HepG2 (cell line): Measurements from ENCODE around the gene ZFYVE27. TPM values are rescaled to one million over a fixed set of nuclear protein-coding genes. Genes with fewer than 3 reads are reported as not detected.

Experiments used
- ATAC-seq: fragments of 200-7000 bp; cut with Tn5 transposase; 3 replicates; pipeline ENCODE4 v1.9.1; 2020; ENCODE audit warnings: mild to moderate bottlenecking, moderate library complexity
- BruUV-seq: library from RNA; stranded (reverse); fragments of 400-500 nt; replicated peaks from 2 replicates; lab custom pipeline; 2021; lab: Mats Ljungman, UMichigan
- CTCF ChIA-PET: fragments of 300-600 bp; formaldehyde crosslinking; extraction: SDS; loops from one replicate; lab custom pipeline; 2021; ENCODE audit warnings: low total read pairs, inconsistent platforms, low intra/inter-chr PET ratio; lab: Yijun Ruan, JAX
- POLR2A ChIA-PET: fragments of 350-600 bp; sonication (Branson Sonifier 250); formaldehyde crosslinking; loops from one replicate; lab custom pipeline; 2020; ENCODE audit warnings: antibody characterized with exemption, inconsistent platforms; lab: Yijun Ruan, JAX
- DNase-seq: peaks from one replicate; pipeline ENCODE4 v3.0.0-alpha.2; 2015; ENCODE audit warnings: low spot score
- FAIRE-seq: peaks from 3 replicates; lab custom pipeline; 2011; peaks lifted over from hg19 to GRCh38; lab: Jason Lieb, UNC
- H2AFZ ChIP-seq: one replicate; pipeline ENCODE4 v1.6.1; 2011; ENCODE audit warnings: low read length, inconsistent platforms
- H3K27ac ChIP-seq: fragments of 300-600 bp; 3 replicates; pipeline ENCODE4 v1.8.0; 2011; ENCODE audit warnings: mixed run types, mild to moderate bottlenecking, mixed read lengths, low read length, inconsistent platforms; ENCODE audit not compliant: insufficient read depth; ENCODE audit errors: extremely low read length
- H3K27me3 ChIP-seq, 2 experiments: fragments of 200-600 bp in 1 of 2; 2 replicates in 1 of 2; 3 replicates in 1 of 2; pipeline versions ENCODE4 v1.6.0 to v1.8.0; 2011; ENCODE audit warnings: low read length in 2 of 2, mild to moderate bottlenecking in 2 of 2, moderate library complexity in 2 of 2, inconsistent platforms in 1 of 2; ENCODE audit not compliant: insufficient read depth in 2 of 2, control insufficient read depth in 1 of 2
- H3K36me3 ChIP-seq, 2 experiments: fragments of 200-600 bp in 1 of 2; replicated peaks in 1 of 2; 2 replicates in 1 of 2; 3 replicates in 1 of 2; pipeline versions ENCODE4 v1.5.1 to v1.8.0; 2011; ENCODE audit warnings: low read length in 2 of 2, inconsistent platforms in 1 of 2; ENCODE audit not compliant: insufficient read depth in 2 of 2, control insufficient read depth in 1 of 2
- H3K4me1 ChIP-seq: 2 replicates; pipeline ENCODE4 v1.5.1; 2012; ENCODE audit warnings: low read length, inconsistent platforms; ENCODE audit not compliant: insufficient read depth
- H3K4me2 ChIP-seq: 2 replicates; pipeline ENCODE4 v1.6.0; 2011; ENCODE audit warnings: low read depth, low read length, inconsistent platforms
- H3K4me3 ChIP-seq, 3 experiments: fragments of 200-600 bp in 1 of 3; sonication (generic), shearing (Covaris generic) in 1 of 3; replicated peaks in 1 of 3; 2 replicates each; pipeline ENCODE4 v1.5.1; 2011 to 2016; ENCODE audit warnings: low read length in 3 of 3, inconsistent platforms in 2 of 3, low read depth in 2 of 3, mild to moderate bottlenecking in 2 of 3, control low read depth in 1 of 3, mixed read lengths in 1 of 3; ENCODE audit not compliant: insufficient read depth in 1 of 3
- H3K79me2 ChIP-seq: one replicate; pipeline ENCODE4 v1.6.1; 2011; ENCODE audit warnings: low read length, inconsistent platforms; ENCODE audit not compliant: insufficient read depth
- H3K9ac ChIP-seq: 2 replicates; pipeline ENCODE4 v1.6.0; 2011; ENCODE audit warnings: mild to moderate bottlenecking, low read depth, low read length, inconsistent platforms; ENCODE audit not compliant: insufficient read depth
- H3K9me3 ChIP-seq: 2 replicates; pipeline ENCODE4 v1.5.1; 2012; ENCODE audit warnings: mild to moderate bottlenecking, low read length
- H4K20me1 ChIP-seq: 2 replicates; pipeline ENCODE4 v1.6.0; 2011; ENCODE audit warnings: inconsistent platforms, mild to moderate bottlenecking, low read length, moderate library complexity; ENCODE audit not compliant: insufficient read depth
- ELF3 ChIP-seq: IDR thresholded peaks from 2 replicates; pipeline ENCODE4 v1.6.1; 2016; ENCODE audit warnings: missing genetic modification reagents, missing compliant biosample characterization
- FOSL2 ChIP-seq: sonication (generic); formaldehyde crosslinking; IDR thresholded peaks from 2 replicates; pipeline ENCODE4 v1.4.0; 2020; ENCODE audit warnings: missing genetic modification reagents
- FOXK1 ChIP-seq: sonication (generic); formaldehyde crosslinking; IDR thresholded peaks from 2 replicates; pipeline ENCODE4 v1.4.0; 2020; ENCODE audit warnings: low read depth, missing genetic modification reagents, borderline replicate concordance
- KLF12 ChIP-seq: sonication (generic); formaldehyde crosslinking; IDR thresholded peaks from 2 replicates; pipeline ENCODE4 v1.4.0; 2020; ENCODE audit warnings: missing genetic modification reagents, borderline replicate concordance
- MYNN ChIP-seq: sonication (generic); formaldehyde crosslinking; IDR thresholded peaks from 2 replicates; pipeline ENCODE4 v1.4.0; 2020; ENCODE audit warnings: mild to moderate bottlenecking, low read depth, missing genetic modification reagents
- NFIC ChIP-seq: IDR thresholded peaks from 2 replicates; pipeline ENCODE4 v1.6.1; 2012; ENCODE audit warnings: mild to moderate bottlenecking, low read length, inconsistent platforms
- NRL ChIP-seq: sonication (generic); formaldehyde crosslinking; IDR thresholded peaks from 2 replicates; pipeline ENCODE4 v1.5.0; 2020; ENCODE audit warnings: missing genetic modification reagents, mild to moderate bottlenecking, moderate library complexity, borderline replicate concordance
- POLR2A ChIP-seq, 2 experiments: IDR thresholded peaks; 2 replicates each; pipeline ENCODE4 v1.6.1; 2011; ENCODE audit warnings: low read depth in 2 of 2, low read length in 2 of 2, mild to moderate bottlenecking in 1 of 2, moderate library complexity in 1 of 2; ENCODE audit not compliant: insufficient read depth in 1 of 2
- PPARG ChIP-seq: conservative IDR thresholded peaks from 2 replicates; pipeline ENCODE4 v1.6.1; 2016; ENCODE audit warnings: missing biosample characterization, missing genetic modification reagents
- SOX13 ChIP-seq, 3 experiments: fragments of 450-650 bp in 1 of 3; sonication (generic) in 1 of 3; formaldehyde crosslinking in 1 of 3; IDR thresholded peaks in 2 of 3; conservative IDR thresholded peaks in 1 of 3; 2 replicates each; pipeline versions ENCODE4 v1.5.0 to v1.6.1; 2016 to 2020; ENCODE audit warnings: antibody characterized with exemption in 1 of 3, mild to moderate bottlenecking in 1 of 3, missing compliant biosample characterization in 1 of 3, missing genetic modification reagents in 1 of 3, moderate library complexity in 1 of 3
- SP2 ChIP-seq: sonication (generic); formaldehyde crosslinking; IDR thresholded peaks from 2 replicates; pipeline ENCODE4 v1.5.1; 2020; ENCODE audit warnings: mild to moderate bottlenecking, missing genetic modification reagents
- TFE3 ChIP-seq: IDR thresholded peaks from 2 replicates; pipeline ENCODE4 v1.6.1; 2016
- XRCC5 ChIP-seq: fragments of 200-400 bp; formaldehyde crosslinking; optimal IDR thresholded peaks from 2 replicates; pipeline ENCODE3; 2017; ENCODE audit warnings: mild to moderate bottlenecking, low read length
- ZBTB7A ChIP-seq: sonication (generic); formaldehyde crosslinking; IDR thresholded peaks from 2 replicates; pipeline ENCODE4 v1.8.0; 2022; ENCODE audit warnings: mild to moderate bottlenecking, missing genetic modification reagents
- ZBTB7B ChIP-seq: sonication (generic); formaldehyde crosslinking; IDR thresholded peaks from 2 replicates; pipeline ENCODE4 v1.4.0; 2020; ENCODE audit warnings: missing genetic modification reagents
- ZNF572 ChIP-seq: sonication (generic); formaldehyde crosslinking; IDR thresholded peaks from 2 replicates; pipeline ENCODE4 v1.5.1; 2020; ENCODE audit warnings: mild to moderate bottlenecking, missing genetic modification reagents
- ZNF597 ChIP-seq: sonication (generic); formaldehyde crosslinking; IDR thresholded peaks from 2 replicates; pipeline ENCODE4 v1.5.0; 2020; ENCODE audit warnings: missing genetic modification reagents
- WGBS: methylation state at CpG from one replicate; pipeline ENCODE4 v1.1.6; 2017; ENCODE audit warnings: low lambda C conversion rate; 5-methylcytosine and 5-hydroxymethylcytosine counted together
- in situ Hi-C: cut with HindIII; loops from 2 replicates; pipeline ENCODE4 v1.10.0; 2017; ENCODE audit warnings: low pct_unique_long_range_greater_than_20kb; ENCODE audit not compliant: extremely low pct_ligation_motif_present
- intact Hi-C: fragments of 100-400 bp; cut with micrococcal nuclease; formaldehyde crosslinking; loops from one replicate; pipeline ENCODE4 v1.10.0; 2022; ENCODE audit not compliant: unreplicated experiment
- polyA plus RNA-seq, 8 experiments: library from polyadenylated mRNA; depleted of rRNA in 3 of 8; stranded (reverse) in 7 of 8; unstranded in 1 of 8; fragments of >200 nt; fragmentation: Illumina TruSeq in 4 of 8; extraction: Trizol in 4 of 8; gene quantifications; 2 replicates each; pipeline versions ENCODE4 v1.2.1 to v1.2.3, GENCODE V29; 2011 to 2016; ENCODE audit warnings: low read depth in 4 of 8, missing spikeins in 1 of 8, mixed read lengths in 1 of 8; ENCODE audit not compliant: insufficient read depth in 1 of 8
- total RNA-seq, 5 experiments: library from RNA; depleted of rRNA; stranded (reverse); fragments of >200 nt; fragmentation: Illumina TruSeq; extraction: Trizol; gene quantifications; 2 replicates each; pipeline ENCODE4 v1.2.3, GENCODE V29; 2016; ENCODE audit warnings: low read depth in 1 of 5

ZFYVE27 gene
- total and polyA plus RNA-seq, 2 of the 13 experiments (the other 11 are each of a cell fraction or from before 2014, with no cell fraction given): 19.7 to 20.5 TPM

- TF ChIP-seq TFE3 (CRISPR knock-in tag) (peak; percentile 64; the same call in 1 of the 2 replicates), POLR2A (IDR thresholded peaks at IDR 0.05; ENCODE audit: insufficient read depth in 1 of 2, low read depth in 2 of 2, low read length in 2 of 2) (no peak), NRL (CRISPR knock-in tag) (no peak), FOSL2 (CRISPR knock-in tag) (0 out of 2 replicates have a peak, but pooled peaks have one; percentile 12), ELF3 (no peak), ZBTB7B (CRISPR knock-in tag) (no peak)
These were observed 18.2 kb upstream of the ZFYVE27 start (continued) for GRCh38 chr10:97718659-97719142.

- Histone ChIP-seq H2AFZ (no peak overlapping the region), H3K9ac (no peak overlapping the region), H3K9me3 (no peaks in the 10 kb centered on the region), H3K27me3 (peaks cover 0 to 10% of the 10 kb centered on the region in 2 experiments; a peak in 1 of 5 replicates), H3K4me3 (no peak overlapping the region), H3K27ac (no peak overlapping the region), H3K36me3 (no peaks in the 10 kb centered on the region), H3K79me2 (no peaks in the 10 kb centered on the region), H4K20me1 (no peaks in the 10 kb centered on the region), H3K4me1 (peaks cover 26% of the 10 kb centered on the region), H3K4me2 (no peak overlapping the region)
- no TSS peak for BruUV-seq
- FAIRE-seq: no peak
- ATAC-seq: no peak
- POLR2A ChIA-PET: no interaction called here
- no peak for DNase-seq
- intact Hi-C loops (no loop called here), in situ Hi-C loops (no loop called here)
- 86% methylated on average over 2 of the region's 2 CpGs for WGBS
- TF ChIP-seq PPARG: no peak
- no peak for TF ChIP-seq ZNF572 (CRISPR knock-in tag)
- no peak for TF ChIP-seq MYNN (CRISPR knock-in tag)
- no peak for TF ChIP-seq SP2 (CRISPR knock-in tag)
- TF ChIP-seq SOX13 (IDR thresholded peaks at IDR 0.05): no peak
- no peak for TF ChIP-seq SOX13 (CRISPR knock-in tag; conservative IDR thresholded peaks at IDR 0.05 in 1 of 2, IDR thresholded peaks at IDR 0.05 in 1 of 2)
- no peak for TF ChIP-seq XRCC5
- no peak for TF ChIP-seq KLF12 (CRISPR knock-in tag)
- TF ChIP-seq NFIC: no peak
- no peak for TF ChIP-seq FOXK1 (CRISPR knock-in tag)
- TF ChIP-seq ZBTB7A (CRISPR knock-in tag): no peak
- TF ChIP-seq ZNF597 (CRISPR knock-in tag): no peak
- CTCF ChIA-PET: no interaction called here
These were observed 17.3 kb upstream of the ZFYVE27 start for GRCh38 chr10:97719602-97720001.
